Activated CD8-positive, alpha-beta T cell treated with anti-CD3 and anti-CD28 coated beads for 36 hours (primary cell): ENCODE measurements around the gene TBP. TPM values are rescaled to one million over a fixed set of nuclear protein-coding genes. Genes with fewer than 3 reads are reported as not detected.

ENCODE experiments used
- ATAC-seq: fragments of 200-7000 bp; cut with Tn5 transposase; one replicate; pipeline ENCODE4 v1.10.0; 2021; ENCODE audit warnings: mild to moderate bottlenecking, moderate library complexity
- CTCF ChIA-PET: fragments of 350-600 bp; sonication (Branson Sonifier 250); formaldehyde crosslinking; loops from one replicate; lab custom pipeline; 2021; ENCODE audit warnings: antibody characterized with exemption; lab: Charles Lee
- POLR2A ChIA-PET: fragments of 350-600 bp; sonication (Branson Sonifier 250); formaldehyde crosslinking; loops from one replicate; lab custom pipeline; 2021; ENCODE audit warnings: antibody characterized with exemption; lab: Charles Lee
- DNase-seq: peaks from one replicate; pipeline ENCODE4 v3.0.0-alpha.2; 2020
- H3K27ac Mint-ChIP-seq: one replicate; pipeline ENCODE4 v1.8.0; 2021; ENCODE audit warnings: mild to moderate bottlenecking, mixed read lengths
- H3K27me3 Mint-ChIP-seq: one replicate; pipeline ENCODE4 v1.8.0; 2021; ENCODE audit warnings: mixed read lengths
- H3K36me3 Mint-ChIP-seq: one replicate; pipeline ENCODE4 v1.8.0; 2021; ENCODE audit warnings: low read depth, mixed read lengths
- H3K4me1 Mint-ChIP-seq: one replicate; pipeline ENCODE4 v1.8.0; 2021; ENCODE audit warnings: low read depth, mixed read lengths
- H3K4me3 Mint-ChIP-seq: one replicate; pipeline ENCODE4 v1.8.0; 2021; ENCODE audit warnings: mild to moderate bottlenecking, moderate library complexity, mixed read lengths
- H3K9me3 Mint-ChIP-seq: one replicate; pipeline ENCODE4 v1.8.0; 2021; ENCODE audit warnings: mixed read lengths
- CTCF ChIP-seq: fragments of 200-600 bp; IDR thresholded peaks from one replicate; pipeline ENCODE4 v1.8.0; 2022; ENCODE audit warnings: antibody characterized with exemption, mild to moderate bottlenecking
- intact Hi-C: fragments of 100-400 bp; cut with micrococcal nuclease; formaldehyde crosslinking; loops from one replicate; pipeline ENCODE4 v1.10.0; 2022
- total RNA-seq, 2 experiments: library from RNA; stranded (reverse); gene quantifications; one replicate each; pipeline ENCODE4 v1.2.3, GENCODE V29; 2021

Gene TBP
- total RNA-seq, 2 experiments from 2014 or later = 21.0 to 22.1 TPM

DNA sequence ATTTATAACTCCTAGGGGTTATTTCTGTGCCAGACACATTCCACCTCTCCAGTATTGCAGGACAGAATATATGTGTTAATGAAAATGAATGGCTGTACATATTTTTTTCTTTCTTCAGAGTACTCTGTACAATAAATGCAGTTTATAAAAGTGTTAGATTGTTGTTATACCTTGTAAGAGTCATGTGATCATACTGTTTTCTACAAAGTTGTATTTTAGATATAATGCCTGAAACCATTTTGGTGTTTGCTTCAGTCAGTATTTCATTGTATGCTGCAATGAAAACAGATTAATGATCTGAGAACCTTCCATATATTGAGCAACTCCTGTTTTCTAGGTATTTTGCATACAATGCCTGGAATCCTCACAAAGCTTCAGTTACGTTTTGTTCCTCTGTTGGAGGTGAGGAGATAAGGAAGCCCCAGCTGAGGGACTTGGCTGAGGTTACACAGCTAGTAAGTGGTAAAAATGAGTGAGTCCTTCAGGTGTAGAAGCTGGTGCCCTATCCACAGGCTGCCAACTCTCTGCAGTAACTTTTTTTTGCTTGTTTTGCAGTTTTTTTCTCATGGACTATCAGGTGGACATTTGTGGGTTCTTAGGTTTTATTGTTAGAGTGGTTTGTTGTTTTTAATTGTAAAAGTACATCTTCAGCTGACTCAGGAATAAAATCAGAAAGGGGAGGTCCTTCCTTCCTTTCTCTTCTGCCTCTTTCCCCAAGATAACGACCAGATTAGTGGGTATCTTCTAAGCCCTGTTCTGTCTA lies 18.7 kb downstream of the TBP start:
- POLR2A ChIA-PET = interaction anchor here (1.2 kb wide), 1 partner anchor 11 kb away, joined by 4 read pairs; the partner anchor contains the start of gene PDCD2
- CTCF ChIA-PET = interaction anchor here (1.3 to 1.4 kb wide), 2 partner anchors 10 to 11 kb away, joined by 3 to 5 read pairs; no protein-coding TSS in a partner anchor
- H3K4me1 Mint-ChIP-seq = no peaks in the 10 kb centered on the region
- intact Hi-C loops = no loop called here
- no peak for TF ChIP-seq CTCF
- peaks cover 31% of the 10 kb centered on the region for H3K36me3 Mint-ChIP-seq
- no peaks in the 10 kb centered on the region for H3K27me3 Mint-ChIP-seq
- ATAC-seq (no peak), DNase-seq (no peak)
- H3K9me3 Mint-ChIP-seq = no peaks in the 10 kb centered on the region
- H3K27ac Mint-ChIP-seq = peak overlapping the region; percentile 38
- no peak overlapping the region for H3K4me3 Mint-ChIP-seq

DNA sequence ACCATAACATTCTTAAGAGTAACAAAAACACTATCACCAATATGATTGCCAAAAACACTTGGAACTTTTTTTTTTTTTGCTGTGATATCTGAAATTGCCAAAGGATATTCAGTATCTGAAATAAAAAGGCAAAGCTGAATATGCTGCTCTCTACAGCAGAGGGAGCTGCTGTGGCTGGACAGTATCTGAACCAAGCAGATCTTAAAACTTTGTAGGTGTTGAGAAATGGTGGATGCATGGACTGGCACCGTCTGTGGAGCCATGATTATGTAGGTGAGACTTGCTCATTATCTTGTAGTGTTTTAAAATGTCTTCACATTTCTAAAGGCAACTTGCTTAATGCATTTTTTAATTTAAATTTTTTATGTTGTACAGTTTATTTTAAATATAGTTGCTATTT lies 21.1 kb downstream of the TBP start:
- peaks cover 36% of the 10 kb centered on the region for H3K36me3 Mint-ChIP-seq
- intact Hi-C loops = no loop called here
- H3K9me3 Mint-ChIP-seq = no peaks in the 10 kb centered on the region
- DNase-seq (peak; percentile 16), ATAC-seq (no peak)
- H3K4me1 Mint-ChIP-seq = no peaks in the 10 kb centered on the region
- no peak overlapping the region for H3K27ac Mint-ChIP-seq
- H3K4me3 Mint-ChIP-seq = no peak overlapping the region
- no peaks in the 10 kb centered on the region for H3K27me3 Mint-ChIP-seq
- ChIA-PET POLR2A (interaction anchor here (1.1 to 1.4 kb wide), 3 partner anchors 9 to 23 kb away, joined by 3 to 6 read pairs (median 4); partner anchors contain the start of genes PDCD2, PSMB1 and TBP), CTCF (interaction anchor here (0.6 to 2.0 kb wide), 3 partner anchors 9 to 58 kb away, joined by 3 to 7 read pairs (median 3); partner anchors contain the start of gene PDCD2)
- no peak for TF ChIP-seq CTCF

DNA sequence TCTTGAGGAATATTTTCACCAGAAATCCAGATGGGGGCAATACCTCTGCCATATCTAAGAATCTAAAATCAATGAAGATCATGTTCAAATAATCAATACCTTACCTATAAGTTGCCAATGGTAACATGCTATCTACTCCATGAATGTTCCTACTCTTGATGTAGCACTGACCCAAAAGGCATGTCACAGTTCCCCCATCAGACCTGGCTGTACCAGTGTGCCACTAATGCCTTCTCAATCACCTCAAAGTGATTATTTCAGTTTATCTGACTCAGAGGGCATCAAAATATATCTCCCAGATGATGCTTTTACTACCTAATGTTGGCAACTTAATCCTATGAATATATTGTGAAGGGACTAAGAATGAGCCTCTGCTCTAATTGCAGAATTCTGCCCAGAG lies 24.7 kb downstream of the TBP start:
- intact Hi-C loops = no loop called here
- ChIA-PET POLR2A (interaction anchor here (2.0 kb wide), 1 partner anchor 25 kb away, joined by 6 read pairs; the partner anchor contains the start of gene TBP), CTCF (no interaction called here)
- no peaks in the 10 kb centered on the region for H3K27me3 Mint-ChIP-seq
- H3K4me1 Mint-ChIP-seq = peaks cover 23% of the 10 kb centered on the region
- no peak for TF ChIP-seq CTCF
- H3K4me3 Mint-ChIP-seq = no peak overlapping the region
- DNase-seq = no peak
- H3K9me3 Mint-ChIP-seq = no peaks in the 10 kb centered on the region
- peak overlapping the region; percentile 50 for H3K27ac Mint-ChIP-seq
- H3K36me3 Mint-ChIP-seq = peaks cover 62% of the 10 kb centered on the region
- ATAC-seq = no peak

- Mint-ChIP-seq H3K36me3 (peaks cover 49% of the 10 kb centered on the region), H3K27me3 (no peaks in the 10 kb centered on the region), H3K4me3 (peak overlapping the region; percentile 100), H3K4me1 (peaks cover 29% of the 10 kb centered on the region), H3K9me3 (no peaks in the 10 kb centered on the region), H3K27ac (peak overlapping the region; percentile 94)
- CTCF ChIA-PET = interaction anchor here (0.9 to 1.6 kb wide), 5 partner anchors 9 to 32 kb away, joined by 3 to 8 read pairs (median 3); no protein-coding TSS in a partner anchor
- intact Hi-C loops = no loop called here
- ATAC-seq = no peak
- no peak for DNase-seq
- POLR2A ChIA-PET = interaction anchor here (0.8 to 2.7 kb wide), 8 partner anchors 9 to 882 kb away, joined by 3 to 20 read pairs (median 4); partner anchors contain the start of genes C6orf120, PSMB1, TBP and WDR27
- TF ChIP-seq CTCF = peak; percentile 31
Measured at GRCh38 chr6:170583756-170584180, 29.6 kb downstream of the TBP start.
